Right lung (tissue), 5 donors: ENCODE results near the gene AIM2. TPM values are rescaled to one million over a fixed set of nuclear protein-coding genes. Genes with fewer than 3 reads are reported as not detected.
A peak's percentile ranks its signal among the peaks of the same experiment; 100 is the strongest.

Source experiments
- DNase-seq, 2 donors: peaks; one replicate each; pipeline ENCODE4 v3.0.0-alpha.2; 2013
- polyA plus RNA-seq, 5 donors: library from polyadenylated mRNA; unstranded; fragments of 120-200 nt; gene quantifications; one replicate each; pipeline versions ENCODE4 v1.2.1 to v1.2.3, GENCODE V29; 2013; ENCODE audit warnings: inconsistent platforms in 1 of 5, low replicate concordance in 1 of 5; ENCODE audit not compliant: insufficient read length in 5 of 5, insufficient read depth in 1 of 5

AIM2 gene
- polyA plus RNA-seq, 5 donors, result 0.26 to 0.56 (median 0.28) TPM

GRCh38 chr1:159015440-159015909 is 61.1 kb downstream of the AIM2 start:
- DNase-seq, result no peak

DNA sequence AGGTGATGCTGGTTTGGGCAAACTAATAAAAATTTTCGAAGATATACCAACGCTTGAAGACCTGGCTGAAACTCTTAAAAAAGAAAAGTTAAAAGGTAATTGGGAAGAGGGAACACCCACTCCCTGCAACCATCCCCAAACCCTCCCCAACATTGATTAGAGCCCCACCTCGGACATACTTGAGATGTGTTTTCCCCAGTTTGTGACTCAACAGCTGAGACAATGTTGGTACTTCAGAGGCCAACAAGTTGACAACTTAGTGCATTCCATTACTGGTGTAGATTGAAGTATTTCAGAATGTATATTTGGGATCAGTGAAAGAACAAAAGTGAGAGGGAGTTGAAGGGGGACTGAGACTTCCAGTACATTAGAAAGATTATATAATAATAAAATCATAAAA is 61.7 kb downstream of the AIM2 start:
- no peak for DNase-seq

GRCh38 chr1:159014003-159014571 is 62.5 kb downstream of the AIM2 start:
- no peak for DNase-seq

DNA sequence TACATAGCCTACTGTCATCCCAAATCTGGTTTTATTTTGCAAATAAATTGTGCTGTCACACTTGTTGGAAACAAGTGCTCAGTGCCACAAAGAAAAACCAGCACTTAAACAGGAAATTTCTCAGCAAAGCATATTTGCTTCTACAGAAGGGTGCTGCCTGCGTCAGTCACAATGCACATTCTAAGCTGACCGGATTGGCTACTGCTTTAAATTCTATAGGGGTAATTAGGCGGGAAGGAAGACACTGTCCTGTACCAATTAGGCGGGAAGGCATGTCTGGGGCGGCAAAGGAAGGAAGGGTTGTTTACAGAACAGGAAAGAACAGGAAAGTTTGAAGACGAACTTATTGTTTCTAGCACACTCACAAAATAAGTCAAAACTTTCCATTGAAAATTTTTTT is 64.1 kb downstream of the AIM2 start:
- DNase-seq, result peak in 1 of 2 donors; percentile 24

Other genes with a start within 250 kb of the AIM2 start
- gene MNDA, start 245.4 kb downstream of the AIM2 start, polyA plus RNA-seq, result 1 to 10 TPM; 4.3 to 6.9 (median 4.8) TPM
- 1 to 10 TPM in 2 of 5 donors, under 1 TPM in 3; 0.44 to 1.4 (median 0.82) TPM for gene PYHIN1, start 145.2 kb downstream of the AIM2 start, polyA plus RNA-seq
- gene IFI16, start 66.9 kb downstream of the AIM2 start, polyA plus RNA-seq, result 100 to 1,000 TPM in 3 of 5 donors, 10 to 100 TPM in 2; 70.2 to 134 (median 118) TPM
- 1 to 10 TPM in 4 of 5 donors, under 1 TPM in 1; 0.93 to 2.5 (median 2.0) TPM for gene CADM3, start 94.8 kb upstream of the AIM2 start, polyA plus RNA-seq
- gene ACKR1, start 128.1 kb upstream of the AIM2 start, polyA plus RNA-seq, result 1 to 10 TPM; 4.2 to 6.8 (median 4.5) TPM
- 1 to 10 TPM in 3 of 5 donors, under 1 TPM in 2; 0.59 to 1.5 (median 1.0) TPM for gene FCER1A, start 225.6 kb upstream of the AIM2 start, polyA plus RNA-seq